GM19324 (cell line): ENCODE data around the gene ADGRG1.

Source experiments
- ATAC-seq: cut with Tn5 transposase; IDR thresholded peaks from one replicate; pipeline ENCODE4 v1.9.1; 2021; ENCODE audit warnings: mild to moderate bottlenecking, moderate library complexity; ENCODE audit not compliant: unreplicated experiment, low FRiP score

ADGRG1 gene

GRCh38 chr16:57647136-57647875 lies 18.9 kb downstream of the ADGRG1 start:
- no peak for ATAC-seq

GRCh38 chr16:57648125-57648524 lies 19.7 kb downstream of the ADGRG1 start:
- no peak for ATAC-seq

GRCh38 chr16:57648581-57649442 lies 20.4 kb downstream of the ADGRG1 start:
- ATAC-seq, result no peak

- ATAC-seq, result no peak
These were observed 21.0 kb downstream of the ADGRG1 start for GRCh38 chr16:57649443-57649751.

DNA sequence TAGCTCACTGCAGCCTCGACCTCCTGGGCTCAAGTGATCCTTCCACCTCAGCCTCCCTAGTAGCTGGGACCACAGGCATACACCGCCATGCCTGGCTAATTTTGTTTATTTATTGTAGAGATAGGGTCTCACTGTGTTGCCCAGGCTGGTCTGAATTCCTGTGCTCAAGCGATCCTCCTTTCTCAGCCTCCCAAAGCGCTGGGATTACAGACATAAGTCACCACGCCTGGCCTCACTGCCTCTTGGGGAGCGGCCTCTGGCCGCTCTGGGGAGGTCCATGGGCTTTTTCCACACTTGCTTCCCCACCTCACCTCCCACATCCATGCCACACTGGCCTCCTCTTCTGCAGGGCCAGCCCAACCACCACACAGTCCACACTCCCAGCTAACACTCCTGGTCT lies 21.4 kb downstream of the ADGRG1 start:
- no peak for ATAC-seq

GRCh38 chr16:57651344-57652333 lies 23.2 kb downstream of the ADGRG1 start:
- ATAC-seq, result no peak

DNA sequence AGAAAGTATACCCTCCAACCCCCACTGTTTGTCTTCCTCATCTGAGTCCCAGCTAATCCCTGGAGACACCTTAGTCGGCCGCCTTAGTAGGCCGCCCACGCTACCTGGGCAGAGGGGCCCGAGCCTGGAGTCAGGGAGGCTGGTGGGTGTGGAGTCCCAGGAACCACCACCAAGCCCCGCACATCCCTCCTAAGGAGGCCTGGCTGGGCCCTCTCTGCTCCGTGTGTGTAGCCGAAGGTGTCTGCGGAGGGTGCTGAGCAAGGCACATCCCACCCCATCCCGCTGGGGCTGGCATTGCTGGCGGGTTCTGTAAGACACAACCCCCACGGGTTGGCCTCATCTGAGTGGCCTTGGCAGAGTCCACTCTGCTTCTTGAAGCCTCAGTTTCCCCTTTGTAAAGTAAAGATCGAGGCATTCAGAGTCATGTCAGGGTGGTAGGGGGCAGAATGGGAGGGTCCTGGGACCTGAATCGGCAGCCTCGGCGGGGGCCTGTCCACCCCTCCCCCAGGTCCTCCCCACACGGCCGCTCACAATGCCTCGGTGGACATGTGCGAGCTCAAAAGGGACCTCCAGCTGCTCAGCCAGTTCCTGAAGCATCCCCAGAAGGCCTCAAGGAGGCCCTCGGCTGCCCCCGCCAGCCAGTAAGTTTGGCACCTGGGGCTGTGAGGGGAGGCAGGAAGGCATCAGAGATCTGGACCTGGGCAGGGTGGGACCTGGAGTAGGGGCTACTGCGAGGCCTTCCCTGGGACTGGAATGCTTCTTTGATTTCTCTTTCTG lies 24.5 kb downstream of the ADGRG1 start:
- ATAC-seq, result no peak

GRCh38 chr16:57653936-57654335 lies 25.5 kb downstream of the ADGRG1 start:
- no peak for ATAC-seq

- ATAC-seq, result no peak
These were observed 28.0 kb downstream of the ADGRG1 start for GRCh38 chr16:57656342-57656955.

GRCh38 chr16:57657228-57657627 lies 28.8 kb downstream of the ADGRG1 start:
- ATAC-seq, result no peak

DNA sequence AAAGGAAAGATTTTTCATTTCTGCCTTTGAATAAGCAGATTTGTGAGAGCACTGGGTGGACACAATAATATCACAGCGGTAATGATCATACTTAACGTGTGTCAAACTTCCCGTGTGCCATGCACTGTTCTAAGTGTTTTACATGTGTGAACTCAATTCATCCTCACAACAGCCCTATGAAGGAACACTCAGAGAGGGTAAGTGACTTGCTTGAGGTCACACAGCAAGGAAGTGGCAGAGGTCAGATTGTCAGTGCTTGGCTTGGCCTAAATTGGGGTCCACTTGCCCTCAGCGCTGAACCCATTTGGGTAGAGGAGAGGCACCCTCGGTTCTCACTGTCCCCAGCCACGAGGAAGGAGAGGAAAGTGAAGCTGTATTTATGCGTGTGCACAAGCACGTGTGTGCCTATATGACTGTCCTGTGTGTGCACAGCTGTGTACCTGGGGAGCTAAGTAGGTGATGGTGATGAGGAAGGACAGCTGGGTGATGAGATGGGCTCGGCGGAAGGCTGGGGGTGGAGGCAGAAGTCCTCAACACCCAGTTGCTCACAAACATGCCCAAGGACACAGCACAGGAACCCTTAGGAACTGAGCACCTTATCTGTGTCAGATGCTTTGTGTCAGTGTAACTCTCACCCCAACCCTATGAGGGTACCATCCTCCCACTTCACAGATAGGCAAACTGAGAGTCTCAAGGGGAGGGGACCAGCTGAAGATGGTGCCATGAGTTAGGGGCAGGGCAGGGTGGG lies 29.9 kb downstream of the ADGRG1 start:
- no peak for ATAC-seq

GRCh38 chr16:57658878-57659674 lies 30.6 kb downstream of the ADGRG1 start:
- no peak for ATAC-seq

- no peak for ATAC-seq
These were observed 32.5 kb downstream of the ADGRG1 start for GRCh38 chr16:57660715-57661463.

- ATAC-seq, result no peak
These were observed 33.1 kb downstream of the ADGRG1 start for GRCh38 chr16:57661510-57661909.

DNA sequence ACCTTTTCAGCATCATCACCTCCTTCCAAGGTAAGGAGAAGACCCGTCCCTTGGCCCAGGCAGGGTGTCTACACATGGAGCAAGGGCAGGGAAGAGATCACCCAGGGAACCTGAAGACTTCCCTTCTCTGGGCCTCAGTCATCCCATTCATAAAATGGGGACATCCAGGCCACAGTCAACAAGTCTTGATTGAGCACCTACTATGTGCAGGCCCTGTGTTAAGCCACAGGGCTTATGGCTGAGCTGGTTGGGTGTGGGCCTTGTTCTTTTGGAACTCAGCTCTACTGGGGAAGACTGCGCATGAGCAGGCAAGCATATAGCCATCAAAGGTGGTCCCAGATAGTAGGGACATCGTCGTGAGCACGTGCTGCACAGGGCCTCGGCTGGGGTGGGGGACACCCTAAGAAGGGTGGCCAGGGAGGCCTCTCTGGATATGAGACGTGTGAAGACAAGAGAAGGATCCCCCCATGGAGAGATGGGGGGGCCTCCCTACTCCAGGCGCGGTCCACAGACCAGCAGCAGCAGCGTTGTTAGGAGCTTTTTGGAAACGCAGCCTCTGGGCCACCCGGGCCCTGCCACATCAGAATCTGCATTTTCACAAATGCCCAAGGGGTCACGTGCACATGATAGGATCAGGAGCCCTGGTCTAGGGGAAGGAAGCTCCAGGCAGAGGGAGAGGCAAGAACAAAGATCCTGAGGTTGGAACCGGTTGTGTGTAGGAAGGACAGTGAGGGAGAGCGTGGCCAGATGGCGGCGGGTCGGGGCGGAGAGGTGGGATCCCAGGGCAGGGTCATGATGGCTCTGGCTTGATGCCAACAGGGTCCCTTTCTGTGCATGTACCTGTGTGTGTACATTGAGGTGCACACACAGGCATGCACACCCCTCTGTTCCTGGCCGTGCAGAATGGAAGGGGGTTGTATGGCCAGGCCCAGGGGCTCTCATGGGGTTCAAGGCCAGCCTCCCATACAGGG lies 33.8 kb downstream of the ADGRG1 start:
- ATAC-seq, result no peak

DNA sequence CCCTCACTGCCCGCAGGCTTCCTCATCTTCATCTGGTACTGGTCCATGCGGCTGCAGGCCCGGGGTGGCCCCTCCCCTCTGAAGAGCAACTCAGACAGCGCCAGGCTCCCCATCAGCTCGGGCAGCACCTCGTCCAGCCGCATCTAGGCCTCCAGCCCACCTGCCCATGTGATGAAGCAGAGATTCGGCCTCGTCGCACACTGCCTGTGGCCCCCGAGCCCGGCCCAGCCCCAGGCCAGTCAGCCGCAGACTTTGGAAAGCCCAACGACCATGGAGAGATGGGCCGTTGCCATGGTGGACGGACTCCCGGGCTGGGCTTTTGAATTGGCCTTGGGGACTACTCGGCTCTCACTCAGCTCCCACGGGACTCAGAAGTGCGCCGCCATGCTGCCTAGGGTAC lies 35.0 kb downstream of the ADGRG1 start:
- ATAC-seq, result no peak
